Heart left ventricle (tissue), 13 donors: ENCODE results near the gene TPH2.

ENCODE experiments used
- POLR2A ChIP-seq, 2 donors: fragments of 450-650 bp; IDR thresholded peaks; one replicate each; pipeline ENCODE4 v1.6.1; 2017; ENCODE audit warnings: antibody characterized with exemption in 2 of 2, mild to moderate bottlenecking in 2 of 2, moderate library complexity in 2 of 2
- TF ChIP-seq, protein P1 (sequence below), 12 donors: fragments of 200-600 bp; sonication (generic) in 4 of 12; IDR thresholded peaks; one replicate each; pipeline versions ENCODE4 v1.5.0 to v1.8.0; 2018 to 2022; ENCODE audit warnings: antibody characterized with exemption in 12 of 12, mild to moderate bottlenecking in 5 of 12
- donor health status: ischemic (EF 13 %, LVEDD 7.1; RV severe dilation, severe dysfunction).
- donor health status: DM: no; HTN: yes; CAD: no.
- donor health status: DM: no; HTN: no; CAD: no.
- donor health status: ischemic (EF 25% LVEDD 6.9; RV normal size, moderate dysfunction).
- donor health status: ischemic (EF 25% LVEDD 5.7; RV mildly dilated, moderate dysfunction).
- donor health status: ischemic (EF 35%, LVEDD 5.7; RV mildly dilated, moderate dysfunction).
- donor health status: nonischemic (EF 11% LVEDD 7.7; RV severe dilation, severe dysfunction).
- donor health status: DM: yes; HTN: yes; CAD: no.
- donor health status: PGD.
- donor health status: ischemic (EF 29% LVEDD 5.4; RV normal size, mild dysfunction).
- donor health status: nonischemic (EF 23%, LVEDD 6.1; RV moderate dilation, normal function).

DNA sequence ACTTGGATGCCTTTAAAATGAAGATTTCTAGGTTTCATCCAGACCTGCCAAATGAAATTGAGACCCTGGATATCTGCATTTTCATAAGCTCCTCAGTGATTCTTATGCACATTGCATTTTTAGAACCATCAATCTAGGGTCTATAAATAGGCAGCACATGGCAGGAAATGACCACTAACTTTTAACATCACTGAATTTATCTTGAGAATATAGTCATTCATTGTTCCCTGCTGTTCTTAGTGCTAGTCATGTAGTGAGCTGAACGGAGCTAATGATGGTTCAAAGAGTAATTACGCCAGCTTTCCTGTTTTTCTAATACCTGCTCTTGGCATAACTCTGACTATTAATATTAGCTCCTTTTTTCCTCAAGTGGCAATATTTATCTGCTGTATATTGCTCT, 91.6 kb downstream of the TPH2 start:
- TF ChIP-seq, protein P1, sequence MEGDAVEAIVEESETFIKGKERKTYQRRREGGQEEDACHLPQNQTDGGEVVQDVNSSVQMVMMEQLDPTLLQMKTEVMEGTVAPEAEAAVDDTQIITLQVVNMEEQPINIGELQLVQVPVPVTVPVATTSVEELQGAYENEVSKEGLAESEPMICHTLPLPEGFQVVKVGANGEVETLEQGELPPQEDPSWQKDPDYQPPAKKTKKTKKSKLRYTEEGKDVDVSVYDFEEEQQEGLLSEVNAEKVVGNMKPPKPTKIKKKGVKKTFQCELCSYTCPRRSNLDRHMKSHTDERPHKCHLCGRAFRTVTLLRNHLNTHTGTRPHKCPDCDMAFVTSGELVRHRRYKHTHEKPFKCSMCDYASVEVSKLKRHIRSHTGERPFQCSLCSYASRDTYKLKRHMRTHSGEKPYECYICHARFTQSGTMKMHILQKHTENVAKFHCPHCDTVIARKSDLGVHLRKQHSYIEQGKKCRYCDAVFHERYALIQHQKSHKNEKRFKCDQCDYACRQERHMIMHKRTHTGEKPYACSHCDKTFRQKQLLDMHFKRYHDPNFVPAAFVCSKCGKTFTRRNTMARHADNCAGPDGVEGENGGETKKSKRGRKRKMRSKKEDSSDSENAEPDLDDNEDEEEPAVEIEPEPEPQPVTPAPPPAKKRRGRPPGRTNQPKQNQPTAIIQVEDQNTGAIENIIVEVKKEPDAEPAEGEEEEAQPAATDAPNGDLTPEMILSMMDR (IDR thresholded peaks at IDR 0.05): no peak
- no peak for TF ChIP-seq POLR2A (IDR thresholded peaks at IDR 0.05)
